GM19468 (cell line): ENCODE data around the gene PJA1.

ENCODE experiments used
- ATAC-seq: cut with Tn5 transposase; IDR thresholded peaks from one replicate; pipeline ENCODE4 v1.9.1; 2021; ENCODE audit warnings: mild to moderate bottlenecking, moderate library complexity, moderate number of reproducible peaks; ENCODE audit not compliant: unreplicated experiment; ENCODE audit errors: extremely low read depth

PJA1 gene

DNA sequence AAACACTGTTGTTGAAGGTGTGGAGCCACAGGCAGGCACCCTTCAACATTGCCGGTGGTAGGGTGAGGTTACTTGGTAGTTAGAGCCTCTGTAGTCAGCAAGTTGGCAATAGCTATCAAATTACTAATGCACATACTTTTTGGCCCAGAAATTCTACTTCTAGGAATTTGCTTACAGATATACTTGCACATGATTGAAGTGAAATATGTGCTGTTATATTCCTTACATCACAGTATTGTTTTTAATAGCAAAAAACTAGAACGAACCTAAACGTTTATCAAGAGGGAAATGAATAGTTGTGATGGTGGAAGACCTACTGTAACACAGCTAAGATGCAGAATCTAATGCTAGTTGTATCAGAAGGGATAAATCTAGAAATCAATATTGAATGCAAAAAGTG is 7.7 kb upstream of the PJA1 start:
- ATAC-seq = no peak

DNA sequence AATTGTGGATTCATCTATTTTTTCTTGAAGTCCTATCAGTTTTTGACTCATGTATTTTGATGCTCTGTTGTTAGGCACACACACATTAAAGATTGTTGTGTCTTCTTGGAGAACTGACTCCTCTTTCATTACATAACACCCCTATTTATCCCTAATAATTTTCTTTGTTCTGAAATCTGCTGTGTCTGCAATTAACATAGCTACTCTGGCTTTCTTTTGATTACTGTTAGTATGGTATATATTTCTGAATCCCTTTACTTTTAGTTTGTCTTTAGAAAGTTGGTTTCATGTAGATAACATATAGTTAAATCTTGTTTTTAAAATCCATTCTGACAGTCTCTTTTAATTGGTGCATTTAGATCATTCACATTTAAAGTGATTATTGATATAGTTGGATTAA is 5.1 kb upstream of the PJA1 start:
- no peak for ATAC-seq

DNA sequence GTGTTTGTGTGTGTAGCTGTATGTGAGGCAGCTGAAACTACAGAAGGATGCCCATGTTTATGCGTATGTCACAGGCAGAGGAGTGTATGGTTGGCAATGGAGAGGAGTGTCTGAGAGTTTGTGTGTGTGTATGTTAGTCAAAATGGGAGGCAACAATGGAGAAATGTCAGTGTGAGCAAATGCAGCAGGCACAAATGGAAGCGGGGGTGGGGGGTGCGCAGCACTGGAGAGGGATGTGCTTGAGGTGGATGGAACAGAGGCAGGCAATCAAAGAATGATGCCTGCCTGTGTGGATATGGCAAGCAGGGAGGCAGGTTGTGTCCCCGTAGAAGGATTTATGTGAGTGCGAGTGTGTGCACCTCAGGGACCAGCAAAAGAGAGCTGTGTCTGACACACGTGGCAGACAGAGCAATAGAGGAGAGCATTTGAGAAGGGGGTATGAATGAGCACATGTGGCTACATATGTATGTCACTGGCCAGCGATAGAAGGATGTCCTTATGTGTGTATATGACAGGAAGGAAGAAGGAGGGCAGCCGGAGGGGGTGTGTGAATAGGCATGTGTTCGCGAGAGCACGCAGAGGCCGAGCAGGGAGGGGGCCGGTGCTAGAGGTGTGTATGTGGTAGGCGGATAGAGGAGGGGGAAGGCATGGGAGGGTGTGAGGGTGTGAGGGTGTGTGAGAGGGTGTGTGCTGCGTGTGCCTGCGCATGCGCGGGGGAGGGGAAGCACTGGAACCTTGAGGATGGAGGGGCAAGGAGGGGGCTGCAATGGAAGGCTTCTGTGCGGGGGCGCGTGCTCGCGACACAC is 1.1 kb downstream of the PJA1 start:
- no peak for ATAC-seq

DNA sequence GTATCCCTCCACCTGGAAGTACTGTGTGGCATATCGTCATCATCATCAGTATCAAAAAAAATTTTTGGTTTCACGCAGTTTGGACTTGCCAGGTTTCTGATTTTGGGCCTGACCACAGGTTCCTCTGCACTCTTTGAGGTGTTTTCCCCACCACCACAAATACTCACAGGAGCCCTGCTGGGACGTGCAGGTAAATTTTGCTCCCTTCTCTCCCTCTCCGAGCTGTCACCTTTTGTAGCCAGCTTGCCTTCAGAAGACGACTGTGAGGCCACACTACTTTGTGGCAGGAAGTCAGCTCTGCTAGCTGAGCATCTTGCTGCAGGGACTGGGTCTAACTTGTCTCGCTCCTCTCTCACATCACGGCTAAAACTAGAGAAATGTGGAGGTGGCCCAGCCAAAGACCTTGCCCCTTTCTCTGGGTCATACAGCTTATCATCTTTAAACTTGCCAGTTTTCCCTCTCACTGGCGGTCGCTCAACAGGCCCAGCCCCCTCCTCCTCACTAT is 2.8 kb downstream of the PJA1 start:
- ATAC-seq = no peak

DNA sequence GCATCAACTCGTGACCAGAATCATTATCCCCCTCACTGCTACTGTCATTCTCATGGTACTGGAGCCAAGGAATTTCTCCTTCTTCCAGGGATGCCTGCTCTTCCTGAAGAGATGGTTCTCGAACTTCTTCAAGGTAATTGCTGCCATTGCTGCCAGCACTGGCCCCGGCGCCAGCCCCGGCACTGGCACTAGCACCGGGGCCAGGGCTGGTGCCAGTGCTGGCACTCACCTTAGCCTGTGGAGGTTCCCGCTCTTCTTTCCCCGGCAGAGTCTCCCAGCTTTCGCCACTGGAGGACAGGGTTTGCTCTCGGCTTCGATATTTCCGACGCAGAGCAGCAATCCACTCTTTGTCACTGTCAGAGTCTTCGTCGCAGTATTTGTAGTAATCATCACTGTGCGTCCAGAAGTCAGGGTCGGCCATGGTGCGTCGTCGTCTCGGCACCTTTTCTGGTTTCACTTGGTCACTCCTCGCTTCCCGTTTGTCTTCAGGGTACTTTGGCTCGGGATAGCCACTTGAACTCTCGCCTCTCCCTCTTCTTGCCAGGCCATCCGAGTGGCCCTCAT is 3.4 kb downstream of the PJA1 start:
- no peak for ATAC-seq

DNA sequence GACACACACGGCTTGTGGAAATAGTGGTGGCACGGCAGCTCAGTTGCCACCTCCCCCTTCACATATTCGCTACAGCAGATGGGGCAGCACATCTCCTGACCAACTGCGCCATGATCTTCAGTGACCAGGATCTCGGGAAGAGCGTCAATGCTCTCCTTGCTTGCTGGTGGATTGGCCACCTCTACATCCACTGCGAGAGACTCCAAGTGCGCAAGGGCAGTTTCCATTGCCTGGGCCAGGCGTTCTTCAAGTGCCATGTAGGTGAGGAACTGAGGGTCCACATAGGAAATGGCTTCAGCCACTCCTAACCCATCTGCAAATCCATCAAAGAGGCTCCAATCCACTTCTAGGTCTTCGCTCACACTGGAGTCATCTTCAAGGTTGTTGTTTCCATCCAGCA is 3.9 kb downstream of the PJA1 start:
- ATAC-seq = no peak

DNA sequence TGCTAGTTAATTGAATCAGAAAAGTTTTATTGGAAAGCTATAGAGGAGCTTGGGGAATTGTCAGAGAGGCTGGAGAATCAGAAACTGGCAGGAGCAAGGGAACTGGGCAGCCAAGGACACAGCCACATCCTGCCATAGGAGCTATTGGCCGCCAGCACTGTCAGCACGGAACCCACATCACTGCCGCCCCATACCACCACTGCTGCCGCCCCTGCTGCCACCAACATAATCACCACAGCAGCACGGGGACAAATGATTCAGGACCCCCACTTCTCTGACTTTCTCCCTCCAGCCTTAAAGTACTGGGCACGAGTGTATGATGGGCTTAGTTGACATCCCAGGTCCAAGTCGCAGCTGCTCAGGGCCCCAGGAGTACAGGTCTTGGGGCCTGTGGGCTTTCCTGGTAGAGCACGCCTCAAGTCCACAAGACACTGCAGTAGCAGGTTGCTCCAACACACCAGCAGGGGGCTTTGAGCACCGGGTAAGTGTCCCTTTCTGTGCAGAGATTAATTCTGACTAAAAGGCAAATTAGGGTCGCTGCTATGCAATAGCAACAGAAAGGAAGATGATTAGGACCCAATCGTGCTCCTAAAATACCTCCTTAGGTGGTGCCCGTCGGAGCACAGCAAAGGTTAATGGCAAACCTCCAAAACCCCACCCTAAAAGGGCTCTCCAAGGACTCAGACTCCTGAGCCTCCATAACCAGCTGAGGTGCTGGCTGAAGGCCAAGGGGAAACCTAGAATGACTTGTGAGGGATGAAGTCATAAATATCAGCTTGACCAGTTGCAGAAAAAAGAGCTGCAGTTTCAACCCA is 6.9 kb downstream of the PJA1 start:
- peak; percentile 41 for ATAC-seq

DNA sequence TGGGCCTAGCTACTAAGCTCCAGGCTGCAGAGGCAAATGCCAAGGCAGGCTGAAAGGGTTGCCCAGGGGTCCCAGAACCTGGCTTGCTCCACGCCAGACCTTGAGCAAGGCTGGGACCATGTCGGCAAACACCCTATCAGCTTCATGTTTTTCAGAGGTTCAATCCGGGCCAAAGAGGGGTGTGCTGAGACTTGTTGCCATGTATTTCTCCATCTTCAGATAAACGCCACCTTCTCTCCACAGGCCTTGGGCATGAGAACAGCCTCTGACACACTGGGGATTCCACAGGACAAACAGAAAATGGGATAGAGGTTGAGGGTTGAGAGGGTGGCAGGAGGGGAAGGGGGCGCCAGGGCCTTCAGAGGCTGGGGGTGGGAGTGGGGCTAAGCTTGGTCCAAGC is 8.6 kb downstream of the PJA1 start:
- ATAC-seq = no peak

DNA sequence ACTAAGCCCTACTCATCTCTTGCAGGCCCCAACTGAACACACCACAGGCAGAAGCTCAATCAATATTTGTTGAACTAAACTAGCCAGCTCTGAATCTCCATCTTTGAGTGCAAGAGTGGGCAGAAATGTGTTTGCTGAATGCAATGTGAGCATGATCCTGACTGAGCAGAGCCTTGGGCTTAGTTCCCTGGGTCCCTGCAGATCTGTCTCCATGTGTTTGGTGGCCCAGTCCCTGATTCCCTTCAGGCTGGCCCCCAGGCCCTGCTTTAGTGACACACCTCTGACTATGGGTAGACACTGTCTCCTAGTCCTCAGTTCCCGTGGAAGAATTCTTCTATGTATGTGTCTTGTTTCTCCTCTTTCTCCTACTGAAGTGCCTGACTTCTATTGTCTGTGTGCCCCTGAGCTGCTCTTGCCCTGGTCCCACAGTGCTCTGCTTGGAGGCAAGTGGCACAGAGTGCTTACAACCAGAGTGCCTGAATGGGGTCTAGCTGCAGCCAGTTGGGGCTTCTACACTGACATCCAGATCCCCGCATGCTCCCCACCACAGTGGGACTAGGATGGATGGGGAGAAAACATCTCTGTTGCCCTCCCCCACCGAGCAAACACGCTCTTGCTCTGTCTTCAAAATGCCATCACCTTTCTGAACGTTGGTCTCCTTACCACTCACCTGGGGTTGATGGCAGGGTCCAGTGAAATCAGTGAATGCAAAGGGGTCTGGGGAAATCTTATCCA is 9.3 kb downstream of the PJA1 start:
- no peak for ATAC-seq

DNA sequence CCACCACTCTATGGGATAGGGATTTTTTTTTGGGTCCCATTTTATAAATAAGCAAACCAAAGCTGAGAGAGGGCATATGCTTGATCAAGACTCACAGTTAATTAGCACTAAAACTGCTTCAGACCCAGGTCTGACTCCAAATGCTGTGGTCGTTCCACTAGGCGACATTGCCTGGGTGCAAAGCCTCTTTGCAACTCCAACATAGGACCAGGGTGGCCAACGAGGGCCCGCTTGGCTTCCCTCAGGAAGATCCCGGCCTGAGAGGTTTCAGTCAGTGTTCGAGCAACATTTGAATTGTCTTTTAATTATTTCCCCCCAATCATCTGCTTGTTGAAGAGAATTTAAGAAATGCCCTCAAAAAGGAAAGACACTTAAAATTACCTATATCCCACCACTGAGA is 11.2 kb downstream of the PJA1 start:
- no peak for ATAC-seq

DNA sequence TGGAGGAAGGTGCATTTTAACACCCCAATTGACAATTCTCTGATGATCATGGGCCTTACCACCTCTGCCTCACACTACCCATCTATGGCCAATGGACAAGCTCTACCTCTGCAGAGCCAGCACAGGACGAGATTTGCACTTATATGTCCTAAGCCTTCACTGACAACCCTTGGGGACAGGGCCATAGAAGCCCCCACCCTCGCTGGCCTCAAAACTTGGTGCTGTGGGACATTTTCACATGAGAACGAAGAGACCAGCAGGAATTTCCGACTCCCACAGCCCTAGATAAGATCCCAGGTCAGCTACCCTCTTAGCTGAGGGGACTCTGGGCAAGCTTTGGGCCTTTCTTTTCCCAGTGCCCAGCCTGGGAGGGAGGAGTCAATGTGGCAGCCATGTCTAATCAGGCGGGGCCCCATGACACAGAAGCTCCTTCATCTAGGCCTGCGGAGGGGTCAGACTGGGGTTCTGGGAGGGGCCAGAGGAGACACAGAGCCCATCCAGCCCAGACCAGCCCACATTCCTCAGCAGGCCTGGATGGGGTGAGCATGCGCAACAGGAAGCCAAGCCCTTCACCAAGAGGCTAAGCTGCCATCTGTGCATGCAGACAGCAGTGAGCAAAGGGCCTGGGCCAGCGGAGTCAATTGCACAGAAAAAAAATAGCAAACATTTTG is 12.1 kb downstream of the PJA1 start:
- no peak for ATAC-seq

DNA sequence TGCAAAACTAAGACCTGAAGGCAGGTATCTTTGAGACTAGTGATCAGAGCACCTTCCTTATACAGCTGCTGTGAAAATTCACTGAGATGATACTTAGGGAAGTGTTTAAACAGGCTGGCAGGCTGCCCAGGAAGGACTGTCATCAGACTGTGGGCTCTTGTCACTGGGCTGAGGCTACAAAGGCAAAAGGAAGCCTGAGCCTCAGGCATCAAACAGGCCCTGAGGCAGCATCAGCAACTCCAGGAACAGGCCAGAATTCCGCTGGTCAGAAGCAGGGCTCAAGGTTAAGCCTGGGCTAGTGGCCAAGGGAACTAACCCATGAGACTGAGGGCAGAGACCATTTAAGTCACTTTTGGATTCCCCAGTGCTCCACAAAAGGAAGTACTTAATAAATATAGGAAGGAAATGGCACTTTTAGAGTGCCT is 12.8 kb downstream of the PJA1 start:
- no peak for ATAC-seq

DNA sequence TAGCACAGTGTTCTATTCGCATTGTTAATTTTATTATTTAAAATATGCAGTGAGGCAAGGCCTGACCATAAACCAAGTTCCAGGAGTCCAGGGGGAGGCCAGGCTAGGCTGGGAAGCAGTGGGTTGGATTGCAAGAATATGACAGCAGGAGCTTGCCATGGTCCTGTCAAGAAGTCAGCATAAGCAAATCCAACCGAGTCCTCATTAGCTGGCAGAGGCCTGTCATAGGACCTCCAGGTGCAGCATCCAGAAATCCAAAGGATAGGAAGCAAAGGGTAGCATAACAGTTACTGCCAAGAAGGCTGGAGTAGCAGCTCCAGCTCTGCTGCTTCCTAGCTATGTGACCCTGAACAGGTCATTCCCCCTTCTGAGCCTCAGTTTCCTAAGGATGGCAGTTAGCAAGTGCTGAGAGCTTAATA is 13.4 kb downstream of the PJA1 start:
- no peak for ATAC-seq

DNA sequence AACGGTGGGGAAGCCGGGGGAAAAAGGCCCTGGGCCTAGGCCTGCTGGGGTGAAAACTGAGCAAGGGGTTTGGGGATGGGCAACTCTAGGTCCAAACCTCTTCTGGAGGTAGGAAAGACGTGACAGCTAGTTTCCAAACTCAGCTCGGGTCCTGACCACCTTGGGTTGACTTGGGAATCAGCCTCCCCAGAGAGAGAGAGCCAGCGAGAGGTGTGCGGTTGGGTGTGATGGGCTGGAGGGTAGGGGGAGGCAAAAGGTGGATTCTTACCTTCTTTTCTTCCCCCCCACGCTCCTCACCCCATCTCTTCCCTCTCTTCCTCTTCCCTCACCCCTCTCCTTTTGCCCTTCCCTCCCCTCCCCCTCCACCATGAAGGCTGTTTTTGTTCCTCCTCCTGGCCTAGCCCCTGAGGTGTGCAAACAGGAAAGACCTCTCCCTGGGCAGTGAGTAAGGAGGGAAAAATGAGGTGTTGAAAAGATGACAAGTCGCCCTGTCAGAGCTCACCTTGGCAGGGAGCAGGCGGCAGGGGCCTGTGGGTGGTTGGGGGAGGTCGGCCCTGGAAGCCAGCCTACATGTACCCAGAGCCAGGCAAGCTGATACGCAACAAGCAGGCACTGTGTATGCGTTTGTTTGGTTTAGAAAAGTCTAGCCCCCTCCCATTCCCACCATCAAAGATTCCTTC is 14.8 kb downstream of the PJA1 start:
- ATAC-seq = no peak

DNA sequence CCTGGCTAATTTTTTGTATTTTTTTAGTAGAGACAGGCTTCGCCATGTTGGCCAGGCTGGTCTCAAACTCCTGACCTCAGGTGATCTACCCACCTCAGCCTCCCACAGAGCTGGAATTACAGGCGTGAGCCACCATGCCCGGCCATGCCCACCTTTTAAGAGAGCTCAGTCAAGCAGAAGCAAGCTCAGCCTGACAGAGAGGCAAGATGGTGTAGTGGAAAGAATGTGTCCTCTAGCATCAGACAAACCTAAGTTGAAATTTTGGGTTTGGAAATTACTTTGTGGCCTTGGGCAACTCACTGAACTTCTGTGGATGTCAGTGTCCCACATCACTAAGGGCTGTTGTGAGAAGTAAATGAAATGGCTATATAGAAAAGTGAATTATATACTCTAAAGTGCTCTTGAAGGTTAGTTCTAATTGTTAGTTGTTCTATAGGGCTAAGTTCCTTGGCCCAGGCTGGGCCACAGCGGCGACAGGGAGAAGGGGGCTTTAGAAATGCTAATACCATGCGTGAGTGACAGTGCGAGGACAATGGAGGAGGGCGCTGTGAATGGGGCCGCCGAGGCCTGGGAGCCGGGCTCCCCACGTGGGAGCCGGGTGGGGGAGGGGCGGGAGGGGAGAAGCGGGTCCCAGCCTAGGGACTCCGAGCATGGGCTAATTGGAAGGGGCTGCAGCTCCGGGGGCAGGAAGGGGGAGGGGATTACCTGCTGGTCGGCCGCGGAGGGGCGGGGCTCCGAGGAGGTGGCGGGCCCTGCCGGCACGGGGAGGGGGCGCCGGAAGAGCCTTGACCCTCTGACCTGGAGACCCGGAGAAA is 15.6 kb downstream of the PJA1 start:
- ATAC-seq = no peak

DNA sequence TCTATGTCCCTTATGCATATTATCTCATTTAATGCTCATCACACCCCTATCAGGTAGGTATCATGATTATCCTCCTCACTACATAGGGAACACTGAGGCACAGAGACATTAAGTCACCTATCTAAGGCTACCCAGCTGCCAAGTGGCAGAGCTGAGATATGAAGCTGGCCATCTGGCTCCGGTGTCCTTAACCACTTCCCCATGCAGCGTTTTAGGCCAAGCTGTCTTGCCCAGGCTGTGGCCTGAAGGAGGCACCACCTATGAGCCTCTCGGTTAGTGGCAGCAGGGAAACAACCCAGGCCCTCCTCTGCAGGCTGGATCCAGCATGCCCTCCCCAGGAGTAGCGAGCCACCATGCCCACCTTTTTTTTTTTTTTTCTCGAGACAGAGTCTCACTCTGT is 16.3 kb downstream of the PJA1 start:
- ATAC-seq = no peak

DNA sequence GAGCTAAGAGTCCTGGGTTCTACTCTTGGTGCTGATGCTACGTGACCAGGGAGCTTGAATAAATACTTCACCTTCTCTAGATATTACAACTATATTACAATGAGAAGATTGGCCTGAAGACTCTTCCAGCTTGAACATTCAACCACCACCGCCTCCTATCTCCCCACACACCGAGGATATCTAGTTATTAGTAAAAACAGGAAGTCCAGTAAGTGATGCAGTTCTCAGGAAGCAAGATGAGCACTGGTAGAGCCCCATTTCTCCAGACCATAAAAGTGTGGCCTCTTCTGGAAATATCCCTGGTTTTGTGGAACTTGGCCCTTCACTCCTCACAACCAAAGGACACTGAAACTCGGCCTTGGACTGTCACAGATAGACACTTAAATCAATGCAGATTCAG is 18.5 kb downstream of the PJA1 start:
- no peak for ATAC-seq

DNA sequence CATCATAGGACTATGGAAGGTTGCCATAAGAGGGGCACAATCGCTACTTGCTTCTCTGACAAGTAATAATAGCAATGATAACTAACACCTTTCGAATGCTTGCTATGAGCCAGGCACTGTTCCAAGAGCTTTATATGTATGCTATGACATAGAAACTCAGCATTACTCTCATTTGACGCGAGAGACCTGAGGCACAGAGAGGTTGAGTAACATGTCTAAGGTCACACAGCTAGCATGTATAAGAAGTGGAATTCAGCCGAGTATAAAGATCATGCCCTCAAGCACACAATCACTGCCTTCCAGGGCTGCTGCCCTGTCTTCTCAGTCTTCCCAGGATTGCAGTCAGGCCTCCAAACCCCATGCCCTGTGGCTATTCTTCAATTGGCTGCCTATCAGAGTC is 19.5 kb downstream of the PJA1 start:
- no peak for ATAC-seq
